Liver (tissue), 9 donors: ENCODE results near the gene CCAR1. TPM values are rescaled to one million over a fixed set of nuclear protein-coding genes. Genes with fewer than 3 reads are reported as not detected.
"Not testable (repeated sequence)": the region's sequence is repeated elsewhere in the genome, so short reads cannot be mapped to it uniquely, and the experiment has no call there.

Experiments
- DNase-seq: peaks from one replicate; pipeline ENCODE4 v3.0.0-alpha.2; 2017; ENCODE audit warnings: low spot score
- H3K27ac ChIP-seq, 2 donors: one replicate each; pipeline ENCODE4 v1.7.0; 2013; ENCODE audit warnings: inconsistent platforms in 2 of 2, low read length in 2 of 2, control low read depth in 1 of 2, low read depth in 1 of 2, mild to moderate bottlenecking in 1 of 2
- H3K27me3 ChIP-seq, 4 donors: one replicate each; pipeline versions ENCODE4 v1.6.1 to v1.7.0; 2013; ENCODE audit warnings: low read length in 3 of 4, inconsistent platforms in 1 of 4, mild to moderate bottlenecking in 1 of 4, moderate library complexity in 1 of 4; ENCODE audit not compliant: control insufficient read depth in 4 of 4, insufficient read depth in 4 of 4
- H3K36me3 ChIP-seq, 4 donors: one replicate each; pipeline versions ENCODE4 v1.6.1 to v1.7.0; 2013; ENCODE audit warnings: low read length in 3 of 4, mild to moderate bottlenecking in 3 of 4, low read depth in 1 of 4, moderate library complexity in 1 of 4; ENCODE audit not compliant: control insufficient read depth in 4 of 4, insufficient read depth in 3 of 4
- H3K4me1 ChIP-seq, 4 donors: one replicate each; pipeline versions ENCODE4 v1.6.1 to v1.7.0; 2013; ENCODE audit warnings: low read length in 3 of 4, mild to moderate bottlenecking in 3 of 4, moderate library complexity in 1 of 4; ENCODE audit not compliant: control insufficient read depth in 4 of 4, insufficient read depth in 4 of 4
- H3K4me3 ChIP-seq, 3 donors: one replicate each; pipeline versions ENCODE4 v1.6.1 to v1.7.0; 2013; ENCODE audit warnings: low read length in 3 of 3, control low read depth in 1 of 3, low read depth in 1 of 3, mild to moderate bottlenecking in 1 of 3
- H3K9ac ChIP-seq, 2 donors: one replicate each; pipeline ENCODE4 v1.7.0; 2013; ENCODE audit warnings: low read length in 2 of 2, mild to moderate bottlenecking in 2 of 2, moderate library complexity in 2 of 2, control low read depth in 1 of 2, low read depth in 1 of 2
- H3K9me3 ChIP-seq, 4 donors: one replicate each; pipeline versions ENCODE4 v1.6.1 to v1.7.0; 2013; ENCODE audit warnings: low read length in 3 of 4; ENCODE audit not compliant: control insufficient read depth in 4 of 4
- EGR1 ChIP-seq, 2 donors: IDR thresholded peaks; 2 replicates each; pipeline ENCODE4 v1.6.1; 2016 to 2018; ENCODE audit warnings: antibody characterized with exemption in 2 of 2, low read depth in 2 of 2
- FOXA1 ChIP-seq: IDR thresholded peaks from 2 replicates; pipeline ENCODE4 v1.6.1; 2016; ENCODE audit warnings: antibody characterized with exemption
- FOXA2 ChIP-seq: IDR thresholded peaks from 2 replicates; pipeline ENCODE4 v1.6.1; 2016; ENCODE audit warnings: antibody characterized with exemption
- HNF4A ChIP-seq, 2 donors: conservative IDR thresholded peaks; 2 replicates each; pipeline ENCODE4 v1.6.1; 2016; ENCODE audit warnings: antibody characterized with exemption in 2 of 2, mild to moderate bottlenecking in 2 of 2
- JUND ChIP-seq, 2 donors: IDR thresholded peaks; 2 replicates each; pipeline ENCODE4 v1.6.1; 2016; ENCODE audit warnings: antibody characterized with exemption in 2 of 2
- RAD21 ChIP-seq, 2 donors: IDR thresholded peaks; 2 replicates each; pipeline ENCODE4 v1.6.1; 2016; ENCODE audit warnings: antibody characterized with exemption in 2 of 2, mild to moderate bottlenecking in 2 of 2
- RXRA ChIP-seq, 2 donors: IDR thresholded peaks; 2 replicates each; pipeline ENCODE4 v1.6.1; 2017 to 2018; ENCODE audit warnings: antibody characterized with exemption in 2 of 2, mild to moderate bottlenecking in 1 of 2
- SP1 ChIP-seq: IDR thresholded peaks from 2 replicates; pipeline ENCODE4 v1.6.1; 2018; ENCODE audit warnings: antibody characterized with exemption, mild to moderate bottlenecking
- TAF1 ChIP-seq: conservative IDR thresholded peaks from 2 replicates; pipeline ENCODE4 v1.6.1; 2016; ENCODE audit warnings: antibody characterized with exemption, mild to moderate bottlenecking
- YY1 ChIP-seq: IDR thresholded peaks from 2 replicates; pipeline ENCODE4 v1.6.1; 2016; ENCODE audit warnings: antibody characterized with exemption, mild to moderate bottlenecking
- WGBS: extraction: QIAGEN DNeasy Blood & Tissue Kit; methylation state at CpG from one replicate; pipeline ENCODE4 v1.1.7; 2013; 5-methylcytosine and 5-hydroxymethylcytosine counted together
- polyA plus RNA-seq, 2 donors: library from polyadenylated mRNA; stranded (reverse) in 1 of 2; unstranded in 1 of 2; fragments of 200-250 nt in 1 of 2; fragments of >200 nt in 1 of 2; fragmentation: Nextera tagmentation in 1 of 2; extraction: Ambion mirVana in 1 of 2; gene quantifications; one replicate each; pipeline versions ENCODE4 v1.2.1 to v1.2.3, GENCODE V29; 2013 to 2015
- total RNA-seq, 2 donors: library from RNA; depleted of rRNA; stranded (reverse); fragments of >200 nt; gene quantifications; one replicate each; pipeline ENCODE4 v1.2.3, GENCODE V29; 2014
- TF ChIP-seq, protein P1 (sequence below): IDR thresholded peaks from 2 replicates; pipeline ENCODE4 v1.6.1; 2016; ENCODE audit warnings: antibody characterized with exemption
- TF ChIP-seq, protein P2 (sequence below): IDR thresholded peaks from 2 replicates; pipeline ENCODE4 v1.6.1; 2016; ENCODE audit warnings: antibody characterized with exemption
- TF ChIP-seq, protein P3 (sequence below): IDR thresholded peaks from 2 replicates; pipeline ENCODE4 v1.6.1; 2016; ENCODE audit warnings: antibody characterized with exemption, mild to moderate bottlenecking
- TF ChIP-seq, protein P4 (sequence below): fragments of 150-350 bp; IDR thresholded peaks from 2 replicates; pipeline ENCODE4 v1.5.1; 2017; ENCODE audit warnings: improper control_type of control experiment, low read depth, low read length; ENCODE audit not compliant: missing input control
- donor health status: healthy.
- donor health status: healthy.
- donor health status: healthy.
- donor health status: healthy.
- donor health status: healthy.

The CCAR1 gene
- total and polyA plus RNA-seq, 4 donors: 10.5 to 27.5 (median 19.8) TPM

DNA sequence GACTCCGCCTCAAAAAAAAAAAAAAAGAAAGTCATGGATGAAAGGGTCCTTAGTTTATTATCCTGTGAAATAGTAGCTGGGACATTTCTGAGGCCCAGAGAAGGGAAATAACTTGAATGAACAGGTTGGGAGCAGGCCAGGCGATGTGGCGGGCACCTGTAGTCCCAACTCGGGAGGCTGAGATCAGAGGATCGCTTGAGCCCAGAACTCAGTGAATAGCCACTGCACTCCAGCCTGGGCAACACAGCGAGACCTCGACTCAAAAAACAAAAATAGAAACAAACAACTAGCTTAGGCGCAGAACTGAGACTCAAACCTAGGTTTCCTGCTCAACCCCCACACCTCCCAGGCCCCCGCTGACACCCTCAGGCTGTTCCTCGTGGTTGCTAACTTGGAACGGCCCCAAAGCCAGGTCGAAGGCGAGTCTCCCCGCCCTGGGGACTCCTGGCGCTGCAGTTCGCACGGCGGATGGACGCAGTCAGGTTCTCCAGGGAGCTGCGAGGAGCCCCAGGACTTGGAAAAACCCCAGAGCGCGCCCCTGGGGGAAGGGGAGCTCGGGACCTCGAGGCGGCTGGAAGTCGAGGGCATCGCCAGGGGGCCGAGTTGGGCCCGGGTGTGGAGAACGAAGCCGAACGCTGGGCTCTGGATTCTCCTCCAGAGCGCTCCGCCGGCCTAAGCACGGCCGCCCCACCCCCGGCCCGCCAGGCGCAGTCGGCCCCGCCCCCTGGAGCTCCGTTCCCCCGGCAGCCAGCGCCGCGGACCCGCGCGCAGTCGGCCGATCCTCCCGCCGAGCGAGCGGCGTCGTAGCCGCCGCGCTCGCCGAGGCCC lies 105.9 kb downstream of the CCAR1 start, which contains the start of gene STOX1:
Gene STOX1 (plus strand): TSS at position 768 of the 828 bp plus-strand sequence. CDS start 93 bp downstream, outside the sequence.
- 6% methylated on average over 63 of the region's 63 CpGs for WGBS
- H3K36me3 ChIP-seq: no peaks in the 10 kb centered on the region
- peaks cover 2 to 10% (median 7%) of the 10 kb centered on the region in 4 donors for H3K4me1 ChIP-seq
- TF ChIP-seq, protein P1, sequence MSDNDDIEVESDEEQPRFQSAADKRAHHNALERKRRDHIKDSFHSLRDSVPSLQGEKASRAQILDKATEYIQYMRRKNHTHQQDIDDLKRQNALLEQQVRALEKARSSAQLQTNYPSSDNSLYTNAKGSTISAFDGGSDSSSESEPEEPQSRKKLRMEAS: no peak
- H3K9ac ChIP-seq: peak within 1 kb of the TSS in 1 of 2 donors; percentile 20
- H3K27me3 ChIP-seq: no peaks in the 10 kb centered on the region
- H3K4me3 ChIP-seq: peak within 1 kb of the TSS; percentile 54 to 75 (median 69)
- H3K9me3 ChIP-seq: no peaks in the 10 kb centered on the region
- peak; percentile 75 for DNase-seq
- no peak within 1 kb of the TSS for H3K27ac ChIP-seq

DNA sequence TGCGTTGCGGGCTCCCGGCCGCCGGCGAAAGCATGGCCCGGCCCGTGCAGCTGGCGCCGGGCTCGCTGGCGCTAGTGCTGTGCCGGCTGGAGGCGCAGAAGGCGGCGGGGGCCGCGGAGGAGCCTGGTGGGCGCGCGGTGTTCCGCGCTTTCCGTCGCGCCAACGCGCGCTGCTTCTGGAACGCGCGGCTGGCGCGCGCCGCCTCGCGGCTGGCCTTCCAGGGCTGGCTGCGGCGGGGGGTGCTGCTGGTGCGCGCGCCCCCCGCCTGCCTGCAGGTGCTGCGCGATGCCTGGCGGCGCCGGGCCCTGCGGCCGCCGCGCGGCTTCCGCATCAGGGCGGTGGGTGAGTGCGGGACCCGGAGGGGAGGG lies 106.5 kb downstream of the CCAR1 start:
- not testable (repeated sequence) for H3K27ac ChIP-seq, H3K9ac ChIP-seq, H3K9me3 ChIP-seq, H3K36me3 ChIP-seq, DNase-seq, H3K4me1 ChIP-seq, H3K27me3 ChIP-seq
- H3K4me3 ChIP-seq: peak overlapping the region in 1 of 3 donors; percentile 75
- under 1% methylated on average over 17 of the region's 58 CpGs for WGBS

DNA sequence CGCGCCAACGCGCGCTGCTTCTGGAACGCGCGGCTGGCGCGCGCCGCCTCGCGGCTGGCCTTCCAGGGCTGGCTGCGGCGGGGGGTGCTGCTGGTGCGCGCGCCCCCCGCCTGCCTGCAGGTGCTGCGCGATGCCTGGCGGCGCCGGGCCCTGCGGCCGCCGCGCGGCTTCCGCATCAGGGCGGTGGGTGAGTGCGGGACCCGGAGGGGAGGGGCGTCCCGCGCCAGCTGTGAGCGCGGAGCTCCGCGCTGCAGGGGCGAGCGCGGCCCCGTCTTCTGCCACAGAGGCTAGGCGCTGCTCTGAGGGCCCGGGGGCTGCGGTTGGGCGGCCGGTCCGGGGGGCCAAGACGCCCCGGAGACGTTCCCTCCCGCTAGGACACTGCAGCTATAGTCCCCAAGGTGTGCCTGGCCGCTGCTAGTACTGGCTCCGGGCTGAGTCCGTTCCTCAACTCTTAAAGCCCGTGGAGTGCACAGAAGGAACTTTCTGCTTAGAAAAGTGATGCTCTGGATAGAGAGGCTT lies 107.1 kb downstream of the CCAR1 start:
- H3K36me3 ChIP-seq: not testable (repeated sequence)
- peak; percentile 33 for DNase-seq
- WGBS: 2% methylated on average over 34 of the region's 59 CpGs

DNA sequence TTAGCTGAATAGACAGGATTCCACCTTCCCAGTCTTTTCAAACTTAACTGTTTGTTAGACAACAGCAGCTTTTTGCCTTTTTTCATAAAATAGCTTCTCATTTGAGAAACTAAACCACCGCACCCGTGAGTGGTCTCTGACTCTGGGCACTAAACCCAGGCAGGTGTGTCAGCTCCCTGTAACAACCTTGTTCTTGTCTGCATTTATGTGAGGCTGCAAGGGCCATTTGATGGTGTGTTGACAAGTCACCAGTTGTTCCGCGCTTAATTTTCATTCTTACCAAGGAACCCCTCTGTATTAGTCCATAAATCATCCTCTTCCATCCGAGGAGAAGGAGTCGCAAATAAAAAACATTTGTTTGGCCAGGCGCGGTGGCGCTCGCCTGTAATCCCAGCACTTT lies 107.8 kb downstream of the CCAR1 start:
- Histone ChIP-seq H3K9ac (no peak overlapping the region), H3K9me3 (no peaks in the 10 kb centered on the region), H3K4me1 (peaks cover 2 to 10% (median 7%) of the 10 kb centered on the region in 4 donors), H3K36me3 (no peaks in the 10 kb centered on the region), H3K27me3 (no peaks in the 10 kb centered on the region), H3K27ac (no peak overlapping the region), H3K4me3 (no peak overlapping the region)
- 93% methylated on average over 10 of the region's 10 CpGs for WGBS
- DNase-seq: no peak
- TF ChIP-seq RXRA (IDR thresholded peaks at IDR 0.05) (no peak), HNF4A (conservative IDR thresholded peaks at IDR 0.05) (no peak), FOXA1 (no peak), JUND (IDR thresholded peaks at IDR 0.05) (no peak), SP1 (no peak), YY1 (no peak), FOXA2 (no peak), RAD21 (IDR thresholded peaks at IDR 0.05) (no peak), TAF1 (no peak), EGR1 (IDR thresholded peaks at IDR 0.05; ENCODE audit: low read depth in 2 of 2) (no peak)
- TF ChIP-seq, protein P2, sequence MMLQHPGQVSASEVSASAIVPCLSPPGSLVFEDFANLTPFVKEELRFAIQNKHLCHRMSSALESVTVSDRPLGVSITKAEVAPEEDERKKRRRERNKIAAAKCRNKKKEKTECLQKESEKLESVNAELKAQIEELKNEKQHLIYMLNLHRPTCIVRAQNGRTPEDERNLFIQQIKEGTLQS: no peak
- TF ChIP-seq, protein P3, sequence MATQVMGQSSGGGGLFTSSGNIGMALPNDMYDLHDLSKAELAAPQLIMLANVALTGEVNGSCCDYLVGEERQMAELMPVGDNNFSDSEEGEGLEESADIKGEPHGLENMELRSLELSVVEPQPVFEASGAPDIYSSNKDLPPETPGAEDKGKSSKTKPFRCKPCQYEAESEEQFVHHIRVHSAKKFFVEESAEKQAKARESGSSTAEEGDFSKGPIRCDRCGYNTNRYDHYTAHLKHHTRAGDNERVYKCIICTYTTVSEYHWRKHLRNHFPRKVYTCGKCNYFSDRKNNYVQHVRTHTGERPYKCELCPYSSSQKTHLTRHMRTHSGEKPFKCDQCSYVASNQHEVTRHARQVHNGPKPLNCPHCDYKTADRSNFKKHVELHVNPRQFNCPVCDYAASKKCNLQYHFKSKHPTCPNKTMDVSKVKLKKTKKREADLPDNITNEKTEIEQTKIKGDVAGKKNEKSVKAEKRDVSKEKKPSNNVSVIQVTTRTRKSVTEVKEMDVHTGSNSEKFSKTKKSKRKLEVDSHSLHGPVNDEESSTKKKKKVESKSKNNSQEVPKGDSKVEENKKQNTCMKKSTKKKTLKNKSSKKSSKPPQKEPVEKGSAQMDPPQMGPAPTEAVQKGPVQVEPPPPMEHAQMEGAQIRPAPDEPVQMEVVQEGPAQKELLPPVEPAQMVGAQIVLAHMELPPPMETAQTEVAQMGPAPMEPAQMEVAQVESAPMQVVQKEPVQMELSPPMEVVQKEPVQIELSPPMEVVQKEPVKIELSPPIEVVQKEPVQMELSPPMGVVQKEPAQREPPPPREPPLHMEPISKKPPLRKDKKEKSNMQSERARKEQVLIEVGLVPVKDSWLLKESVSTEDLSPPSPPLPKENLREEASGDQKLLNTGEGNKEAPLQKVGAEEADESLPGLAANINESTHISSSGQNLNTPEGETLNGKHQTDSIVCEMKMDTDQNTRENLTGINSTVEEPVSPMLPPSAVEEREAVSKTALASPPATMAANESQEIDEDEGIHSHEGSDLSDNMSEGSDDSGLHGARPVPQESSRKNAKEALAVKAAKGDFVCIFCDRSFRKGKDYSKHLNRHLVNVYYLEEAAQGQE: no peak
- TF ChIP-seq, protein P4, sequence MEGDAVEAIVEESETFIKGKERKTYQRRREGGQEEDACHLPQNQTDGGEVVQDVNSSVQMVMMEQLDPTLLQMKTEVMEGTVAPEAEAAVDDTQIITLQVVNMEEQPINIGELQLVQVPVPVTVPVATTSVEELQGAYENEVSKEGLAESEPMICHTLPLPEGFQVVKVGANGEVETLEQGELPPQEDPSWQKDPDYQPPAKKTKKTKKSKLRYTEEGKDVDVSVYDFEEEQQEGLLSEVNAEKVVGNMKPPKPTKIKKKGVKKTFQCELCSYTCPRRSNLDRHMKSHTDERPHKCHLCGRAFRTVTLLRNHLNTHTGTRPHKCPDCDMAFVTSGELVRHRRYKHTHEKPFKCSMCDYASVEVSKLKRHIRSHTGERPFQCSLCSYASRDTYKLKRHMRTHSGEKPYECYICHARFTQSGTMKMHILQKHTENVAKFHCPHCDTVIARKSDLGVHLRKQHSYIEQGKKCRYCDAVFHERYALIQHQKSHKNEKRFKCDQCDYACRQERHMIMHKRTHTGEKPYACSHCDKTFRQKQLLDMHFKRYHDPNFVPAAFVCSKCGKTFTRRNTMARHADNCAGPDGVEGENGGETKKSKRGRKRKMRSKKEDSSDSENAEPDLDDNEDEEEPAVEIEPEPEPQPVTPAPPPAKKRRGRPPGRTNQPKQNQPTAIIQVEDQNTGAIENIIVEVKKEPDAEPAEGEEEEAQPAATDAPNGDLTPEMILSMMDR: no peak
- TF ChIP-seq, protein P1: no peak

More for the DNA sequence above, 107.1 kb downstream of the CCAR1 start:
- H3K27me3 ChIP-seq, H3K9ac ChIP-seq, H3K27ac ChIP-seq, H3K4me1 ChIP-seq, H3K9me3 ChIP-seq: not testable (repeated sequence)
- H3K4me3 ChIP-seq: peak overlapping the region in 2 of 3 donors; percentile 38 to 59
